PC-9 (cell line): ENCODE results near the gene PRRC1.

Source experiments
- EZH2 ChIP-seq: fragments of 200-600 bp; sonication (generic); IDR thresholded peaks from 2 replicates; pipeline ENCODE4 v1.8.0; 2017; ENCODE audit warnings: antibody characterized with exemption, low read depth
- TF ChIP-seq, protein P1 (sequence below): fragments of 200-600 bp; sonication (generic); conservative IDR thresholded peaks from 2 replicates; pipeline ENCODE4 v1.6.1; 2017; ENCODE audit warnings: mixed run types, antibody characterized with exemption, mild to moderate bottlenecking, moderate library complexity

DNA sequence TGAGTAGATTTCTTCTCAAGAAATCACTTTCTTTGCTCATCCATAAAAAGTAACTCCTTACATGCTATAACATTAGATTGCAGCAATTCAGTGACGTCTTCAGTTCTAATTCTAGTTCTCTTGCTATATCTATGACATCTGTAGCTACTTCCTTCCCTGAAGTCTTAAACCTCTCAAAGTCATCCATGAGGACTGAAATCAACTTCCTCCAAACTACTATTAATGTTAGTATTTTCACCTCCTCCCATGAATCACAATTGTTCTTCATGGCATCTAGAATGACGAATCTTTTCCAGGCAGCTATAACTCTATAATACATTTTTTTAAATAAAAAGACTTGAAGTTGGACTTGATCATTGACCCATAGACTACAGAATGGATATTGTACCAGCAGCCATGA is 46.2 kb upstream of the PRRC1 start:
- TF ChIP-seq, protein P1, sequence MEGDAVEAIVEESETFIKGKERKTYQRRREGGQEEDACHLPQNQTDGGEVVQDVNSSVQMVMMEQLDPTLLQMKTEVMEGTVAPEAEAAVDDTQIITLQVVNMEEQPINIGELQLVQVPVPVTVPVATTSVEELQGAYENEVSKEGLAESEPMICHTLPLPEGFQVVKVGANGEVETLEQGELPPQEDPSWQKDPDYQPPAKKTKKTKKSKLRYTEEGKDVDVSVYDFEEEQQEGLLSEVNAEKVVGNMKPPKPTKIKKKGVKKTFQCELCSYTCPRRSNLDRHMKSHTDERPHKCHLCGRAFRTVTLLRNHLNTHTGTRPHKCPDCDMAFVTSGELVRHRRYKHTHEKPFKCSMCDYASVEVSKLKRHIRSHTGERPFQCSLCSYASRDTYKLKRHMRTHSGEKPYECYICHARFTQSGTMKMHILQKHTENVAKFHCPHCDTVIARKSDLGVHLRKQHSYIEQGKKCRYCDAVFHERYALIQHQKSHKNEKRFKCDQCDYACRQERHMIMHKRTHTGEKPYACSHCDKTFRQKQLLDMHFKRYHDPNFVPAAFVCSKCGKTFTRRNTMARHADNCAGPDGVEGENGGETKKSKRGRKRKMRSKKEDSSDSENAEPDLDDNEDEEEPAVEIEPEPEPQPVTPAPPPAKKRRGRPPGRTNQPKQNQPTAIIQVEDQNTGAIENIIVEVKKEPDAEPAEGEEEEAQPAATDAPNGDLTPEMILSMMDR, result no peak
- no peak for TF ChIP-seq EZH2
